ENCODE data around the gene NOS3. TPM values are rescaled to one million over a fixed set of nuclear protein-coding genes. Genes with fewer than 3 reads are reported as not detected.

Gene NOS3
- total and polyA plus RNA-seq, 2 donors from 2014 or later = 9.3 to 51.7 TPM

- FAIRE-seq = no peak
- no peaks in the 10 kb centered on the region for H3K4me1 ChIP-seq (ENCODE audit: control insufficient read depth in 2 of 3, insufficient read depth in 2 of 3, low read depth in 1 of 3, low read length in 3 of 3)
- no peaks in the 10 kb centered on the region for H3K9me3 ChIP-seq (ENCODE audit: control insufficient read depth in 2 of 3, insufficient read depth in 1 of 3, low read length in 3 of 3)
- H3K27ac ChIP-seq (ENCODE audit: low read depth in 2 of 2, low read length in 2 of 2) = no peak overlapping the region
- intact Hi-C loops (cut with DNase I) = no loop called here
- H3K27me3 ChIP-seq (ENCODE audit: control insufficient read depth, insufficient read depth, low read length) = no peaks in the 10 kb centered on the region
- TF ChIP-seq CTCF (IDR thresholded peaks at IDR 0.05; ENCODE audit: borderline replicate concordance, extremely low read depth, insufficient read depth) = no peak
- H3K36me3 ChIP-seq (ENCODE audit: control insufficient read depth in 2 of 3, insufficient read depth in 3 of 3, low read length in 3 of 3) = peaks cover 0 to 3% (median 0%) of the 10 kb centered on the region in 3 donors
- no peak overlapping the region for H3K4me3 ChIP-seq (ENCODE audit: low read length in 3 of 3)
- DNase-seq = peak in 1 of 5 donors; percentile 37
- no peak overlapping the region for H3K9ac ChIP-seq (ENCODE audit: low read length in 3 of 3)
These were observed 55.1 kb downstream of the NOS3 start for GRCh38 chr7:151045967-151046366.

GRCh38 chr7:151046603-151047573 lies 56.1 kb downstream of the NOS3 start:
- DNase-seq = peak in 1 of 5 donors; percentile 53
- Histone ChIP-seq H3K9me3 (ENCODE audit: control insufficient read depth in 2 of 3, insufficient read depth in 1 of 3, low read length in 3 of 3) (no peaks in the 10 kb centered on the region), H3K27me3 (ENCODE audit: control insufficient read depth, insufficient read depth, low read length) (no peaks in the 10 kb centered on the region), H3K4me3 (ENCODE audit: low read length in 3 of 3) (no peak overlapping the region), H3K27ac (ENCODE audit: low read depth in 2 of 2, low read length in 2 of 2) (no peak overlapping the region), H3K4me1 (ENCODE audit: control insufficient read depth in 2 of 3, insufficient read depth in 2 of 3, low read depth in 1 of 3, low read length in 3 of 3) (no peaks in the 10 kb centered on the region), H3K36me3 (ENCODE audit: control insufficient read depth in 2 of 3, insufficient read depth in 3 of 3, low read length in 3 of 3) (peaks cover 0 to 3% (median 0%) of the 10 kb centered on the region in 3 donors), H3K9ac (ENCODE audit: low read length in 3 of 3) (no peak overlapping the region)
- intact Hi-C loops (cut with DNase I) = no loop called here
- no peak for FAIRE-seq
- TF ChIP-seq CTCF (IDR thresholded peaks at IDR 0.05; ENCODE audit: borderline replicate concordance, extremely low read depth, insufficient read depth) = no peak

- intact Hi-C loops (cut with DNase I) = no loop called here
- no peak for TF ChIP-seq CTCF (IDR thresholded peaks at IDR 0.05; ENCODE audit: borderline replicate concordance, extremely low read depth, insufficient read depth)
- H3K9ac ChIP-seq (ENCODE audit: low read length in 3 of 3) = no peak within 1 kb of the TSS
- FAIRE-seq (no peak), DNase-seq (peak in 3 of 5 donors; percentile 30 to 50 (median 46))
- H3K4me1 ChIP-seq (ENCODE audit: control insufficient read depth in 2 of 3, insufficient read depth in 2 of 3, low read depth in 1 of 3, low read length in 3 of 3) = no peaks in the 10 kb centered on the region
- no peak within 1 kb of the TSS for H3K4me3 ChIP-seq (ENCODE audit: low read length in 3 of 3)
- H3K9me3 ChIP-seq (ENCODE audit: control insufficient read depth in 2 of 3, insufficient read depth in 1 of 3, low read length in 3 of 3) = no peaks in the 10 kb centered on the region
- peaks cover 0 to 3% (median 0%) of the 10 kb centered on the region in 3 donors for H3K36me3 ChIP-seq (ENCODE audit: control insufficient read depth in 2 of 3, insufficient read depth in 3 of 3, low read length in 3 of 3)
- no peak within 1 kb of the TSS for H3K27ac ChIP-seq (ENCODE audit: low read depth in 2 of 2, low read length in 2 of 2)
- H3K27me3 ChIP-seq (ENCODE audit: control insufficient read depth, insufficient read depth, low read length) = no peaks in the 10 kb centered on the region
These were observed 57.4 kb downstream of the NOS3 start, which contains the start of gene ASIC3 for GRCh38 chr7:151047976-151048815. ASIC3 (plus strand) TSS chr7:151048531; CDS start chr7:151048886, 355 bp downstream.
